ENCODE data around the gene KDM4B.
"Not testable (repeated sequence)": the region's sequence is repeated elsewhere in the genome, so short reads cannot be mapped to it uniquely, and the experiment has no call there.

Gene KDM4B

DNA sequence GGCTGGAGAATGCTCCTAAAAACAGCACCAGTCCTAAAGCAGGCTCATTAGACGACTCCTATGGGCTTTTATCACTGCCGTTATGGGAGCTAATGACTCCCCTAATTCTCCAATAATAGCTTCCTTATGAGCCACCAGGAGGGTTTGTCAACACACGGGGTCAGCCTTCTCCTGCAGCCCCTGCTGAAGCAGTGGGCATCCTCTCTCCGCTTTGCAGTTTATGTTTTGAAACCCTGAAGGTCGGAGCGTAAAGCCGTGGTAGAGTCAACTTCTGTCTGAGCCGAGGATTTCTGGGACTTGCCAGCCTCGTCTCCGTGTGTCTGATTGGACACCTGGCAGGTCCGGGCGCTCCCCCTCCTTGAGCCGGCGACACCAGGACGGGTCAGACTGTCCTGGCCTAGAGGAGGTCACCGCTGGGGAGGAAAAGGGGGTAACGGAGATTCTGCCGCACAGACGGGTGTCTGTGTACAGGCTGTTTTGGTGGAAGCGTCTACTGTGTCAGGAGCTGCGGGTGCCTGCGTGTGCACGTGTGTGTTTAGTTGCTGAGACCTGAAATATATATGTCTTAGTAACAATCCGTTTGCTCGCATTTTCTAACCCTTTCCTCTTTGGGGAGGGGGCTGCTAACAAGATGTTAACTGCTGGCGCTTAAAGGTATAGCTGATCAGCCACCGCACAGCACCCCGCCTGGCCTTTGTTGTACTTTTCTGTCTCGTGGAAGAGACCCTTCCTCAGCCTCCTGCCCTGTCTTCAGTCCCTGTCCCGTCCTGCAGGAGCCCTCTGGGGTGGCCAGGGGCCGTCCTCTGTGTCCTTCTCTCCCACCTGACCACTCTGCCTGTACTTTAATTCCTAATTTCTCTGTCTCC is 1.9 kb downstream of the KDM4B start:
- Histone ChIP-seq H3K27ac (no peak overlapping the region), H3K4me3 (ENCODE audit: low read depth, low read length) (peak overlapping the region; percentile 71), H3K27me3 (replicated peaks) (no peaks in the 10 kb centered on the region), H3K36me3 (replicated peaks) (no peaks in the 10 kb centered on the region)
- TF ChIP-seq, protein P1, sequence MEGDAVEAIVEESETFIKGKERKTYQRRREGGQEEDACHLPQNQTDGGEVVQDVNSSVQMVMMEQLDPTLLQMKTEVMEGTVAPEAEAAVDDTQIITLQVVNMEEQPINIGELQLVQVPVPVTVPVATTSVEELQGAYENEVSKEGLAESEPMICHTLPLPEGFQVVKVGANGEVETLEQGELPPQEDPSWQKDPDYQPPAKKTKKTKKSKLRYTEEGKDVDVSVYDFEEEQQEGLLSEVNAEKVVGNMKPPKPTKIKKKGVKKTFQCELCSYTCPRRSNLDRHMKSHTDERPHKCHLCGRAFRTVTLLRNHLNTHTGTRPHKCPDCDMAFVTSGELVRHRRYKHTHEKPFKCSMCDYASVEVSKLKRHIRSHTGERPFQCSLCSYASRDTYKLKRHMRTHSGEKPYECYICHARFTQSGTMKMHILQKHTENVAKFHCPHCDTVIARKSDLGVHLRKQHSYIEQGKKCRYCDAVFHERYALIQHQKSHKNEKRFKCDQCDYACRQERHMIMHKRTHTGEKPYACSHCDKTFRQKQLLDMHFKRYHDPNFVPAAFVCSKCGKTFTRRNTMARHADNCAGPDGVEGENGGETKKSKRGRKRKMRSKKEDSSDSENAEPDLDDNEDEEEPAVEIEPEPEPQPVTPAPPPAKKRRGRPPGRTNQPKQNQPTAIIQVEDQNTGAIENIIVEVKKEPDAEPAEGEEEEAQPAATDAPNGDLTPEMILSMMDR (IDR thresholded peaks at IDR 0.05; ENCODE audit: low read depth, low read length, missing control alignments), result no peak
- no peak for DNase-seq
- in situ Hi-C loops (cut with HindIII; ENCODE audit: low pct_ligation_motif_present, low sequenced_read_pairs), result no loop called here

DNA sequence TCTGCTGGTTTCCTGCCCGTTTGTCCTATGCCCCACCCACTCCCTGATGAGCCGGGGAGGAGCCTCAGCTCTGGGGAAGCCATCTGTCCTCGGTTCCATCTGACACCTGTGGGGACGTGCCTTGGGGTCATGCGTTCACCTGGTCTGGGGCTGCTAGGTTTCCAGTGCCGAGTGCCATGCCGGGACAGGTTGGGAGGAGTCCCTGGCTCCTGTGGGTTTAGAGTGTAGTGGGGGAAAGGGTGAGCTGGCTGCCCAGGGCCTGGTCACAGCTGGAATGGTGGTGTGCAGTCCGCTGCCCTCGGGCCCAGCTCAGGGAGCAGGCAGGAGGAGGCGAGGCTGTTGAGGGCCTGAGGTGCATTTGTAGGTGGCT is 2.5 kb downstream of the KDM4B start:
- in situ Hi-C loops (cut with HindIII; ENCODE audit: low pct_ligation_motif_present, low sequenced_read_pairs), result no loop called here
- H3K27ac ChIP-seq, result no peak overlapping the region
- H3K4me3 ChIP-seq (ENCODE audit: low read depth, low read length), result peak overlapping the region; percentile 71
- no peaks in the 10 kb centered on the region for H3K27me3 ChIP-seq (replicated peaks)
- no peak for DNase-seq
- H3K36me3 ChIP-seq (replicated peaks), result no peaks in the 10 kb centered on the region
- TF ChIP-seq, protein P1 (IDR thresholded peaks at IDR 0.05; ENCODE audit: low read depth, low read length, missing control alignments), result no peak

DNA sequence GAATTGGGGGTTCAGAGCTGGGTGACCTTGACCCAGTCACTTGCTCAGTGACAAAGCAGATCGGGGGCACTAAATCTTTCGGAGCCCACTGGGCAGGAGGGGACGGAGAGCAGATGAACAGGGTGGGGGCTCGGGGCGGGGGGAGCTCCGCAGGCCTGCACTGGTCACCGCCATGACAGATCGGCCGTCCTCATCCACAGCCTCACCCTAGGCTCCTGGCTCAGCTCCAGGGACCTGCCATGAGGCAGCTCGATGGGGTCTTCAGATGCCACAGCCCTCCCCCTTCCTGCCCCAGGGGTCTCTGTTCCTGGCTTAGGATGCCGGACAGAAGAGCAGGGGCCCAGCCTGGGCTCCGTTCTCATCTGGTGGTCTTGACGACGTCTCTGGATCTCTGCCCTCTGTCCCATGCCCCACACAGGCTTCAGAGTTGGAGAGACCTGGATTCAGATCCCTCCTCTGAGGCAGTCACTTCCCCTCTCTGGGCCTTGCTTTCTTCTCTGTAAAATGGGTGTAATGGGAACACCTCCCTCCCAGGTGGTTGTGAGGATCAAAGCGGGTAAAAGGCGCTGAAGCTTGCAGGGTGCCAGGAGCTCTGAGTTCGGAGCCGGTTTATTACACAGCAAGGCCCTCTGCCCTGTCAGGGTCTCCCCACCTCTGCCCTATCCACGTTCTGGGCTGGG is 3.0 kb downstream of the KDM4B start:
- no peak overlapping the region for H3K4me3 ChIP-seq (ENCODE audit: low read depth, low read length)
- in situ Hi-C loops (cut with HindIII; ENCODE audit: low pct_ligation_motif_present, low sequenced_read_pairs), result no loop called here
- H3K27ac ChIP-seq, result no peak overlapping the region
- H3K27me3 ChIP-seq (replicated peaks), result no peaks in the 10 kb centered on the region
- TF ChIP-seq, protein P1 (IDR thresholded peaks at IDR 0.05; ENCODE audit: low read depth, low read length, missing control alignments), result no peak
- no peaks in the 10 kb centered on the region for H3K36me3 ChIP-seq (replicated peaks)
- no peak for DNase-seq

DNA sequence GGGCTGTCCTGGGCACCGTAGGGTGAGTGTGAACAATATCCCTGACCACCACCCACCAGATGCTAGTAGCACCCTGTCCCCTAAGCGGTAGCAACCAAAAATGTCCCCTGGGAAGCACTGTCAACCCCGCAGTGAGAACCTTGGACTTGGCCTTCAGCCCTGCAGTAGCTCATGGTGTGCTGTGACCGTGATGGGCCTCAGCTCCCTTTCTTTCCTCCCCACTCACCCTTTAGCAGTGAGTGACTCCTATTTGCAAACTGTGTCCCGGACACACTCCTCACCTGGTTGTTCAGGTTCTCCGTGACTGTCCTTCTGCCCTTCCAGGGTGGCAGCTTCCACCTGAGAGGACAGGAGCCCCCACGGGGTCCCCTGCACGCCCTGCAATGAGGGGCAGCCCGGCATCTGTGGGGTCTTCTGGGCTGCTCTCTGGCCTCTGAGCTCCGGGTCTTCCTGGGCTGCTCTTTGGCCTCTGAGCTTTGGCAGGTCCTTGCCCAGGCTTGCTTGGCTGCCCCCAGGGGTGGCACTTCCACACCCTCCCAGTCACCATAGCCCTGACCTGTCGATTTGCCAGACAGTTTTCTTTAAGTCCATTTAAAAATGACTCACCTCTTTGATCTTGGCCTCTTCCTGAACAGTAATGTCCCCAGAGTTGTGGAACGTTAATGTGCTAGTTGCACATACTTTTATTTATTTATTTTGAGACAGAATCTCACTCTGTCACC is 3.8 kb downstream of the KDM4B start:
- Histone ChIP-seq H3K27ac (no peak overlapping the region), H3K27me3 (replicated peaks) (no peaks in the 10 kb centered on the region), H3K36me3 (replicated peaks) (no peaks in the 10 kb centered on the region), H3K4me3 (ENCODE audit: low read depth, low read length) (no peak overlapping the region)
- in situ Hi-C loops (cut with HindIII; ENCODE audit: low pct_ligation_motif_present, low sequenced_read_pairs), result no loop called here
- no peak for DNase-seq
- TF ChIP-seq, protein P1 (IDR thresholded peaks at IDR 0.05; ENCODE audit: low read depth, low read length, missing control alignments), result no peak

DNA sequence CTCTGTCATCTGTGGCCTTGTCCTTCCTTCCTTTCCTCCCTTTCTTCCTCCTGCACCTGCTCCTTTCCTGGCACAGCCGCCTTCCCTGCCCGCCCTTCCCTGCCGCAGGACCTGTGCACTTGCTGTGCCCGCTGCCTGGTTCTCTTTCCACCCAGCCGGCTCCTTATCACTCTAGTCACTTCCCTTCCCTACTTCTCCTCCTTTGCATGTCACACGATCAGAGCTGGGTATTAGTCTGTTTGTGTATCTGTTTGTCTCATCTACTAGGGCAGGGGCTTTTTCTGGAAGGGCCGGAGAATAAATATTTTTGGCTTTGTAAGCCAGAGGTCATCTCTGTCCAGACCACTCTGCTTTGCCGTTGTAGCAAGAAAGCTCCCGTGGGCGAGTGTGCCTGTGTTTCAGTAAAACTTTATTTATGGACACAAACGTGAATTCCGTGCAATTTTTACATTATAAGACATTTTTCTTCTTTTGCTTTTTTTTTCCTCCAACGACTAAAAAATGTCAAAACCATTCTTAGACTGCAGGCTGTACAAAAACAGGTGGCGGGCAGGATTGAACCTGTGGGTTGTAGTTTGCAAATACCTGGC is 6.1 kb downstream of the KDM4B start:
- Histone ChIP-seq H3K27ac (no peak overlapping the region), H3K4me3 (ENCODE audit: low read depth, low read length) (no peak overlapping the region), H3K27me3 (replicated peaks) (no peaks in the 10 kb centered on the region), H3K36me3 (replicated peaks) (no peaks in the 10 kb centered on the region)
- in situ Hi-C loops (cut with HindIII; ENCODE audit: low pct_ligation_motif_present, low sequenced_read_pairs), result no loop called here
- TF ChIP-seq, protein P1 (IDR thresholded peaks at IDR 0.05; ENCODE audit: low read depth, low read length, missing control alignments), result no peak
- DNase-seq, result no peak

DNA sequence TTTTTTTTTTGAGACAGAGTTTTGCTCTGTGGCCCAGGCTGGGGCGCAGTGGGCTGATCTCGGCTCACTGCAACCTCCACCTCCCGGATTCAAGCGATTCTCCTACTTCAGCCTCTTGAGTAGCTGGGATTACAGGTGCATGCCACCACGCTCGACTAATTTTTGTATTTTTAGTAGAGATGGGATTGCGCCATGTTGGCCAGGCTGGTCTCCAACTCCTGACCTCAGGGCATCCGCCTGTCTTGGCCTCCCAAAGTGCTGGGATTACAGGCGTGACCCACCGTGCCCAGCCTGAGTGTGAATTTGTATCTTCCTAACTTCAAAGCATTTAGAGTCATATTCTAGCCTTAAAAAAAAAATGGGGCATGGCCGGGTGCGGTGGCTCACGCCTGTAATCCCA is 6.7 kb downstream of the KDM4B start:
- in situ Hi-C loops (cut with HindIII; ENCODE audit: low pct_ligation_motif_present, low sequenced_read_pairs); H3K27me3 ChIP-seq (replicated peaks); H3K27ac ChIP-seq; DNase-seq; H3K36me3 ChIP-seq (replicated peaks); H3K4me3 ChIP-seq (ENCODE audit: low read depth, low read length): not testable (repeated sequence)

Measured in brain microvascular endothelial cell (primary cell).